Measurements from ENCODE around the gene TPBGL.
"Not testable (repeated sequence)": the region's sequence is repeated elsewhere in the genome, so short reads cannot be mapped to it uniquely, and the experiment has no call there.

The TPBGL gene

DNA sequence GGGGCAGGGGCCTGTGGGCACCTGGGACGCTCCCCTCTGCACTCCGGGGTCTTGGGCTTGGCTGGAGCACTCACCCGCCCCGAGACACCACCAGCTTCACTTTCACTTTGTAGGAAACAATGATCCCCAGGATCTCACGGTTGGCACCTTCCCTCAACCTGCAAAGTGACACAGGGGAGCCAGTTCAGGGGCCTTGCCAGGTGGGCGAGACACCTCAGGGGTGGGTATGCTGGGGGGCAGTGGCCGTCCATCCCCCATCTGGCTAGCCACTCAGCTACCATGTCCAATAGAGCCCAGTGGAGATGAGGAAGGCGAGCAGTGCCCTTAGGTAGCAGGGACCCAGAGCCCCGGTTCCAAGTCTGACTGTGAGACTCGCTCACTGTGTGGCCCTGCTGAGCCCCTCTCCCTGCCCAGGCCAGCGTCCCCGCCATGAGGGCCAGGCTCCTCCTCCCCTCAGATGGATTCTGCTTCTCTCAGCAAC is 32.3 kb downstream of the TPBGL start:
- no peak for DNase-seq

DNA sequence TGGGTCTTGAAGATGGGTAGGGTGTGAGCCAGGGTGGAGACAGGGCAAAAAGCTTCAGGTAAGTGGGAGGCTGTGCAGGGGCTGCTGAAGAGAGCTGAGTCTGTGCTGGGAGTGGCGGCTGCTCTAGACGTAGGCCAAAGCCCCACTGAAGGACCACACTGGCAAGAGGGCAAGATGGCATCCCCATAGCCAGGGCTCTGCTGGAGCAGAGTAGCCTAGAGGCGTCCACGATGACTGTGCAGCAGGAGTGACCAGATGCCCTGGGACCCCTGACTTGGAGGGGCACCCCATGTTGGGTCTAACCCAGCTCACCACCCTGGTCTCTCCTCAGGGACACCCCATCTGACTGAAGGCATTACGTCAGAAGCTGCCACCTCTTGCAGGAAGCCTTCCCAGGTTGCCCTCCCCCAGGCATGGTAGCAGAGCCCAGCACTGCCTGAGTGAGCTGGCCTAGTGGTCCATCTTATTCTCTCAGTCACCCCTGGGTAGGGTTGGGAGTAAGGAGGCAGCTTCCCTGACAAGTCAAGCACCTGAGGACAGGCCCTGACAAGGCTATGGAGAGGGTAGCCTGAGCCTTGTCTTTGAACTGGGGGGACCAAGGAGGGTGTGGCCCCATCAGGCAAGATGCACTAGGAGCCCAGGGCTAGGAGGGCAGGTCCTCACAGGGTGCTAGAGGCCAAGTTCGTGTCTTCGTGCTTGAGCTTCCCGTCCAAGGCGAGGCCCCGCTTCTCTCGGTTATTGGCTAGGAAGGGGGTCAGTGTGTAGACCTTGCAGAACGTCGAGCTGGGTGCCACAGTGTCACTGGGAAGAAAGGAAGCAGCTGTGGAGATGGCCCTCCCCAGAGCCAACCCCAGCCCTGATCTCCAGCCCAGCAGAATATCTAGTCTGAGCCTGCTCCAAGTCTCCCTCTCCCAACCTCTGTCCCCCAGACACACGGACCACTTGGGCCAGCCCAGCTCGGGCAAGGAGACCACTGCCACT is 33.1 kb downstream of the TPBGL start:
- DNase-seq: no peak

- not testable (repeated sequence) for DNase-seq
Observed at GRCh38 chr11:75274716-75275115, 34.1 kb downstream of the TPBGL start.

DNA sequence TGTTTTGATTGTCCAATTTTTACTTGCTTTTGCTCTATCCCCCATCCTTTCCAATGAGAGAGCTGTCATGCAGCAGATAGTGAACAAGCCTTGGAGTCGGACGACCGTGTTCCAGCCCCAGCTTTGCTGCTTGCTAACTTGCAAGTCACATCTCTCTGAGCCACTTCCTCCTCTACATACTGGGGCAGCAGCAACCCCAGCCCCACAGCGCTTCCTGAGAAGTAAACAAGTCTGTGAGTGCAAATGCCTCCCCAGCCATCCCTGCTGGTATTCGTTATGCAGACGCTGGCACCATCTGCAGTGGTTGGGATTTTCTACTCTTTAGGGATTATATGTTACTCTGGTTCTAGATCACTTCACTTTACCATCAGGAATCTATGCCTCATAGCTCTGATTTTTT is 35.0 kb downstream of the TPBGL start:
- DNase-seq: peak in 4 of 5 experiments; percentile 31 to 97 (median 51)

GRCh38 chr11:75276186-75276585 is 35.6 kb downstream of the TPBGL start:
- no peak for DNase-seq

GRCh38 chr11:75276686-75277085 is 36.1 kb downstream of the TPBGL start:
- no peak for DNase-seq

DNA sequence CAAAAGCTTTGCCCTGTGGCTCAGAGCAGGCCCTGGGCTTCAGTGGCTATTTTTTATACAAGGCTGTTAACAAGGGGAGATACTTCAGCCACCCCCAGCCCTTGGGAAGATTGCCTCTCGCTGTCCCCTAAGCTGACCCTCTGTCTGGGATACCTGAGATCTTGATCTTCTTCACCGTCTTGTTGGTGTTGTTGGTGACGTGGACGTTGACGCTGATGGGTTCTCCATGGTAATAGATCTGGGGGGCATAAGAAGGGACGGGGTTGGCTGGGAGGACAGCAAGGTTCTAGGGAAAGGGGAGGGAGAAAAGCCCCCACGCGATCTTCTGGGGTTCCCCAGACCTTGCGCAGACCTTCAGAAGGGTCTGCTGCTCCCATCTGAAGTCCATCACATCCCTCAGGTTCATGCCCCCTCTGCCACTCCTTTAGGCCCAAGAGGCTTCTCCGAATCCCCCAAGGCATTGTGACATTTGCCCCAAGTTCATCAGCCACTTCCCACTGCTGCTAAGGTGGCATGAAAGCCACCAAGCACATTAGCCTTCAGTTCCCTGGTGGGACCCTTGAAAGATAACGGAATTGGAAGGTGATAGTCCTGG is 36.7 kb downstream of the TPBGL start:
- DNase-seq: no peak

GRCh38 chr11:75277991-75278790 is 37.6 kb downstream of the TPBGL start:
- no peak for DNase-seq

DNA sequence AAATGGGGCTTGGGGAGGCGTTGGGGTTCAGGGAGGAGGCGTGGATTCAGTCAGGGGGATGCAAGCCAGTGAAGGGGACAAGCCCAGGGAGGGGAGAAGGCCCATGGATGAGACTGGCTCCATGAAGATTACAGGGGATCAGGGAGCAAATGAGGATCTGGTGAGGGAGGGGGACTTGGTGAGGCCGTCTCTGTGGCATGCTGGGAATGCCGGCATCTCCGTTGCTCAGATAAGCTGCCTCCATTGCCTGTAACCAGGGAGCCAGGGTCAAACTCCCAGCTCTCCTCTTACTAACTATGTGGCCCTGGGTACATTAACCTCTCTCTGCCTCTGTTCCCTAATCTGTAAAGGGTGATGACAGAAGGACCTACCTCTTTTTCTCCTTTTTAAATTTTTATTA is 38.7 kb downstream of the TPBGL start:
- DNase-seq: no peak

- peak; percentile 36 to 80 (median 57) for DNase-seq
Observed at GRCh38 chr11:75280227-75280701, 39.7 kb downstream of the TPBGL start.

- no peak for DNase-seq
Observed at GRCh38 chr11:75280770-75281468, 40.3 kb downstream of the TPBGL start.

- DNase-seq: no peak
Observed at GRCh38 chr11:75281469-75282095, 41.0 kb downstream of the TPBGL start.

- DNase-seq: no peak
Observed at GRCh38 chr11:75283391-75283931, 42.9 kb downstream of the TPBGL start.

DNA sequence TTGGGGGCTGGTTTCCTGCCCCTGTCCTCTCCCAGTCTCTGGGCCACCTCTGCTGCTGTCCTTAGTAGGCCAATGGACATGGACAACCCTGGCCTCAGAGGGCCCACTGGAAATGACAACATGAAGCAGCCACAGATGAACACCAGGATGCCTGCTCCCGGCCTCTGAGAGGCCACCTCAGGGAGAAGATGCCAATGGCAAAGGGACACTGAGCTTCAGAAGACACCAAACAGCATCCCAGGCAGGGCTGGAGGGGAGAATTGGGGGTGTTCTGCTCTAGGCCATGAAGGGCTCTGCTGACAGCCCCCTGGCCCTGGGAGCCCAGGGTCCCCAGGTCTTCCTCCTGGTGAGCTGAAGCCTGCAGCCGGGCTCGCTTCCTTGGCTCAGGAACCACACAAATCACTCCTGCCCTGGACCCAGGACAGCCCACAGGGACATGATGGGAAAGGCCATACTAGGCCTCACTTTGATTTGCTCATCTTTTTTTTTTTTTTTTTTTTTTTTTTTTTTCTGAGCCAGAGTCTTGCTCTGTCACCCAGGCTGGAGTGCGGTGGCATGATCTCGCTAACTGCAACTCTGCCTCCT is 45.3 kb downstream of the TPBGL start:
- DNase-seq: no peak

DNA sequence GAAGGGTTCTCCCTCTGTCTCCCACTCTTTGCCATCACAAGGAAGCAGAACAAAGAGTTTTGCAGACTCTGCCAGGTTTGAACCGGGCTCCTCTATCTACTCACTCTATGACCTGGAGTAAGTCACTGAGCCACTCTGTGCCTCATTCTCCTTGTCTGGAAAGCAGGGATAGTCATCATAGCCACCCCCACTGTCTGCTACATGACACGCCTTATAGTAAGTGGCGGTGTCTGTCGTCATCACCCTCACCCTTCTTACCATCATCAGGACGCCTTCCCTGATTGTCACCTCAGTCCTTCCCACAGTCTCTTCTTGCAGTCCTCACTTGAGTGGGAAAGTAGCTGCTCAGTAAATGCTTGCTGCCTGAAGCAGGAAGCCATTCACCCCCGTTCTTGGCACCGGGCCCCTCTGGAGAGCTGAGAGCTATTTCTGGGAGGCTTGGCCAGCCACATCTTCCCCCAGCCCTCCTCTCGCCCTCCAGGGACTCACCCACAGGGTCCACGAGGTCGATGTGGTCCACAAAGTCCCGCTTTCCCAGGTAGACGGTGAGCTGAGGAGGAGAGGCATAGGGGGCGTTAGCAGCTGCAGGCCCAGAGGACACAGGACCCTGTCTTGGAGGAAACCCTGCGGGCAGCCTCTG is 46.4 kb downstream of the TPBGL start:
- DNase-seq: no peak

DNA sequence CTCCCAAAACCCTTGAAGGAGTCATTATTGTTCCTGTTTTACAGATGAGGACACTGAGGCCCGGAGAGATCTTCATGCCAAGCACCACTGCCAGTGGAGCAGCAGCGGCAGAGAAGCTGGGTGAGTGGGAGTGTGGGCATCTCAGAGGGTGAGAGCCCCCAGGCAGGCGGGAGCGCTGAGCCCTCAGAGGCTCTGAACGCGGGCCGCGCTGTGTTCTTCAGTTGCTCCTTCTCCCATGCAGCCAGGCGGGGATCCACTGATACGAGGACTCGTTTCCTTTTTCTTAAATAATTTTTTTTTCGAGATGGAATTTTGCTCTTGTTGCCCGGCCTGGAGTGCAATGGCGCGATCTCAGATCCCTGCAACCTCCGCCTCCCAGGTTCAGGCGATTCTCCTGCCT is 47.0 kb downstream of the TPBGL start:
- no peak for DNase-seq

DNA sequence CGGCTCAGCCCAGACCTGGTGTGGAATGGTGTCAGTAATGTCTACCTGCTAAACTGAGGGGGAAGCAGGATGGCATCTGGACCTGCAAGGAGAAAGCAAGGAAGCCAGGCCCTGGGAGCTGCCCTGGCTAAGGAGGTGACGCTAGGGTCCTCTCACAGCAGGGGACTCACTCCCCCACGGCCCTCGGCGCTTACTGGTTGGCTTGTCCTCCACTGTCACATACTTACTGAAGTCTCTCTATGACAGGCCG is 48.9 kb downstream of the TPBGL start:
- no peak for DNase-seq

DNA sequence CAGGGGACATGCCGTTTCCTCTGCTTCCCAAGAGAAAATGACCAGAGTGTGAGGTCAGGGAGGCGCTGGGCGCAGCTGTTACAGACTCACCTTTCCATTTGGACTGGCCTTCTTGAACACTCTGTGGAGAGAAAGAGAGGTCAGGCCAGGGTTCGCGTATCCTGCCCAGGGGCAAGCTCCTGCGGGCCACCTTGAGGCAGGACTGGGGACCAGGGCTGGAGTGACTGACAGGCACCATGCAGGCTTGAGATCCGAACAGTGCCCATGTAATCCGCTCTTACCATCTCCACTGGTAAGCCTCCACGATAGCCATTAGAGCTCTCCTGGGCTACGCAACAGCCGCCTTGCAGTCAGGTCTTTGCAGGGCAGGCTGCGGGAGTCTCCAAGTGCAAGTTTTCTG is 49.3 kb downstream of the TPBGL start:
- no peak for DNase-seq

DNA sequence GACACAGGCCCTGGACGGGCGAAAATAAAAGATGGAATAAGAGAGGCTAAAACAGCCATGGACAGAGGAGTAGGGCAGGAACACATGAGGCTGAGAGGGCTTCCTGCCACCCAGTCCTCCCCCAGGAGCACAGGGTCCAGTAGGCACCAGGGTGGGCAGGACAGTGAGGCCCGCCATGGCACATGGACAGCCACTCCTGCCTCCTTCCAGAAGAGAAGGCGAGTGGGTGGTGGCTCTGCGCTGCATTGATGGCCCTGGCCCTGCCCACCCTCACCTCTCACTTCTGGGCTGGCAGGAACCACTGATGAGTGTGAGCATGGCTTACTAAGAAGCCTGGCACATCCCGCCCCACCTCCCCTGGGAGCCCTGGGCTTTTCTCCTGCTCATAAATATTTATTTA is 51.2 kb downstream of the TPBGL start:
- DNase-seq: no peak

GRCh38 chr11:75292943-75293342 is 52.4 kb downstream of the TPBGL start:
- no peak for DNase-seq
